ENCODE results near the gene FH. TPM values are rescaled to one million over a fixed set of nuclear protein-coding genes. Genes with fewer than 3 reads are reported as not detected.

Gene FH
- polyA plus RNA-seq (ENCODE audit: insufficient read depth in 1 of 5, insufficient read length in 5 of 5, low replicate concordance in 1 of 5): 10 to 100 TPM; 51.9 to 65.7 (median 52.3) TPM
- long read RNA-seq, donor 1, transcript FH-201 (10 exons, 1,797 nt): major isoform, 21 of 47 reads
- long read RNA-seq, donor 1, partial matches to known transcripts: 26 of 47 reads
- long read RNA-seq, donor 1, other reads (novel, unspliced or antisense): 0 of 47 reads
- long read RNA-seq, donor 2, transcript FH-201 (10 exons, 1,797 nt): major isoform, 14 of 44 reads
- long read RNA-seq, donor 2, partial matches to known transcripts: 30 of 44 reads
- long read RNA-seq, donor 2, other reads (novel, unspliced or antisense): 0 of 44 reads
- long read RNA-seq, donor 3, transcript FH-201 (10 exons, 1,797 nt): major isoform, 19 of 62 reads
- long read RNA-seq, donor 3, partial matches to known transcripts: 43 of 62 reads
- long read RNA-seq, donor 3, other reads (novel, unspliced or antisense): 0 of 62 reads
- long read RNA-seq, donor 4, transcript FH-201 (10 exons, 1,797 nt): major isoform, 10 of 31 reads
- long read RNA-seq, donor 4, partial matches to known transcripts: 21 of 31 reads
- long read RNA-seq, donor 4, other reads (novel, unspliced or antisense): 0 of 31 reads
- long read RNA-seq, donor 5, transcript FH-201 (10 exons, 1,797 nt): major isoform, 19 of 67 reads
- long read RNA-seq, donor 5, partial matches to known transcripts: 48 of 67 reads
- long read RNA-seq, donor 5, other reads (novel, unspliced or antisense): 0 of 67 reads
- long read RNA-seq, donor 6, transcript FH-201 (10 exons, 1,797 nt): major isoform, 17 of 51 reads
- long read RNA-seq, donor 6, partial matches to known transcripts: 33 of 51 reads
- long read RNA-seq, donor 6, other reads (novel, unspliced or antisense): 0 of 51 reads
- long read RNA-seq, donor 7, transcript FH-201 (10 exons, 1,797 nt): major isoform, 13 of 28 reads
- long read RNA-seq, donor 7, partial matches to known transcripts: 15 of 28 reads
- long read RNA-seq, donor 7, other reads (novel, unspliced or antisense): 0 of 28 reads
- long read RNA-seq, donor 8, transcript FH-201 (10 exons, 1,797 nt): major isoform, 8 of 13 reads
- long read RNA-seq, donor 8, partial matches to known transcripts: 5 of 13 reads
- long read RNA-seq, donor 8, other reads (novel, unspliced or antisense): 0 of 13 reads

- peak; percentile 95 to 96 for DNase-seq
Observed at GRCh38 chr1:241519308-241520079, at the start of gene FH. Gene FH, minus strand, starts transcription at chr1:241519755. Its CDS starts 33 bp downstream, at chr1:241519722.

- no peak for DNase-seq
Observed at GRCh38 chr1:241560849-241561187, 41.3 kb upstream of the FH start.

- DNase-seq: no peak
Observed at GRCh38 chr1:241560146-241560848, 40.7 kb upstream of the FH start.

- no peak for DNase-seq
Observed at GRCh38 chr1:241557551-241558193, 38.1 kb upstream of the FH start.

GRCh38 chr1:241557031-241557430 lies 37.5 kb upstream of the FH start:
- DNase-seq: no peak

GRCh38 chr1:241555526-241555925 lies 36.0 kb upstream of the FH start:
- DNase-seq: no peak

GRCh38 chr1:241553886-241554592 lies 34.5 kb upstream of the FH start:
- DNase-seq: no peak

DNA sequence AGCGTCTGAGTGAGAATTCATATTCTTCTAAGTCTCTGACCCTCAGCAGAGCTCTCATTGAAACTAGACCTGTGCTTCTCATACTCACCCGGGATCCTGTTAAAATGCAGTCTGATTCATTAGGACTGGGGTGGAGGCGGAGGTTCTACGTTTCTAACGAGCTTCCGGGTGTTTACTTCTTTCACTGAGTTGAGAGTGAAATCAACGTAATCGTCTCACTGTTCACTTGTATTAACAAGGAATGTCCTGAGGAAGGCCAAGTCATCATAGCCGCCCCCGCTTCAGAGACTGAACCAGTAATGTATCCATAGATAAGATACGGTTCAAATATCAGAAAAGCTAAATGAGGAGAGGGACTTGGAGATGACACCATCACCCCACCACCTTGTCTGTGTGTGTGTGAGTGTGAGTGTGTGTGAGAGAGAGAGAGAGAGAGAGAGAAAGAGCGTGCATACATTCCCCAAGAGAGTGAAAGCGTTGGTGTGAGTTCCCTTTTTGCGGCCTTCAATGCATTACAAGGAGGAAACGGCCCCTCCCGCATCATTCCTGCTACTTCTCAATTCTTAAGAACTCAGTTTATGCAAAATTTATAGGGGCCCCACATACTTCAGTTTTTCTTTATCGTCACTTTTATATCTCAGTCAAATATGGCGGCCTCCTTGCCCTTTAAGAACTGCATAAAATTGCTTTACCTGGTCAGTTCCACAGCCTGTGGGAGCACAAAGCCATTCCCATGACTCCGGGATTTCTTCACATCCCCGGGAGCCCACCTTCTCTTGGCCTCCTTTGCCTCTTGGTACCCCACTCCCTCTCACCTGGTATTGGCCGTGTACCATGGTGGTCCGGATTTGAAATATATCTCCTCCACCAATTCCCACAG lies 32.4 kb upstream of the FH start:
- no peak for DNase-seq

GRCh38 chr1:241550318-241550717 lies 30.8 kb upstream of the FH start:
- DNase-seq: no peak

- DNase-seq: no peak
Observed at GRCh38 chr1:241548008-241548407, 28.5 kb upstream of the FH start.

GRCh38 chr1:241542199-241542907 lies 22.8 kb upstream of the FH start:
- DNase-seq: no peak

- no peak for DNase-seq
Observed at GRCh38 chr1:241536969-241537368, 17.4 kb upstream of the FH start.

GRCh38 chr1:241536304-241536703 lies 16.7 kb upstream of the FH start:
- peak; percentile 53 to 57 for DNase-seq

DNA sequence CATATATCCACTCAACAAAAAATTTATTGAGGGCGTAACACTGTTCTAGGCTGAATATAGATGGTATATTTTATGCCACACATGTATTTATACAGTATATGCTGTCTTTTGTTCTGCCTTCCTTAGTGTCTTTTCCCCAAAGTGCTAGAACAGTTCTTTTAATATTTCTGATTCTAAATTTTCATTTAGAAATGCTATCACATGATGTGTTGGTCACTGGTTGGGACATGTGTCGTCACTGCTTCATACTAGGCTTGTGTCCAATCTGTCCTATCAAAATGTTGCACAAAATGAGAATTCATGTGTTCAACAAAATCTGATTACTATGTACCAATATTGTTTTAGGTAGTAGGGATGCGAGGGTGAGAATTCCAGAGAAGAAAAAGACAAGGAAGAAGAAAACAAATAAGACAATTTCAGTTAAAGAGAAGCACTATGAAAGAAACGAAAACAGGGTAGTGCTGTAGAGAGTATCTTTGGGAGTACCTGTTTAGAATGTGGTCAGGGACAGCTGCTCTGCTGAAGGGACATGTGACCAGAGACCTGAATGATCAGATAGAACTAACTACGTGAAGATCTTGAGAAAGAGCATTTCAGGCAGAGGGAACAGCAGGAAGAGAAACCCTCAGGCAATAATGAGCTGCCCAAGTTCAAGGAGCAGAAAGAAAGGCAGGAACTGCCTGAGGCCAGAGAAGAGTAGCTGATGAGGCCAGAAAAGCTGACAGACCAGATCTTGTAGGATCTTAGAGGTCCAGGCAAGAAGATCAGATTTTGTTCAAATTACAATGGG lies 14.0 kb upstream of the FH start:
- no peak for DNase-seq

DNA sequence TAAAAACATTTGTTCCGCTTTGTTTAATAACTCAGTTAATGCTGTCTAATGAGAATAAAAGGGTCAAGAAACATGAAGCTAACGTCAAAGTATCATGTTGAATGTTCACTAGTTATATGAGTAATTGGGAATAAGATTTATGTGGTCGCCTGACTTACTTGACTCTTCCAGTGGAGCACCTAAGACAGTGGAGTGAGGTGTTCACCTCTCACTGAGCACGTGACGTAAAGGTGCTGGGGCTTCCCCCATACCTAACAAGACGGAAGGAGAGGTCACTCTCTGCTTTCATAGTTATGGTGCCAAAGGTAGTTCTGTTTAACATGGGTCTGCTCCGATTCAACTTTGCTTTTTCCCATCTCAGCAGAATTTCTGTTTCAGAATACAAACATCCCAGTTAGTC lies 13.3 kb upstream of the FH start:
- no peak for DNase-seq

DNA sequence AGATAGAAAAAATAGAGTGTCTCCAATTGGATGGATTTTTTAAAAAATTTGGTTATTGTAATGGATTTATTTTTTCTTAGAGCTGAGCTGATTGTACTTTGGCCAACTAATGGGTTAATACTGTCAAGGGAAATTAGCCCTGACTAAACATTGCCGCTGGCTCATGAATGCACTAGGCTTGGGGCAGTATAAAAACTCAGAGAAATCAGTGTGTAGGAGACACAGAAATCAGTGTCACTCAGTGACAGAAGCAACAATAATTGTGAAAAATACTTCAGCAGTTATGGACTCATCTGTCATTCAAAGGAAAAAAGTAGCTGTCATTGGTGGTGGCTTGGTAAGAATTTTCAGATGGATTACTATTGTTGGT lies 12.6 kb upstream of the FH start, which contains the start of gene KMO:
Gene KMO (plus strand): TSS at position 217 of the 370 bp plus-strand sequence. CDS start 67 bp downstream, at position 284.
- no peak for DNase-seq

Measured in right lung (tissue), 10 donors.